HG02970 (cell line): ENCODE data around the gene CD99L2.
A peak's percentile ranks its signal among the peaks of the same experiment; 100 is the strongest.
"Not testable (repeated sequence)": the region's sequence is repeated elsewhere in the genome, so short reads cannot be mapped to it uniquely, and the experiment has no call there.

Source experiments
- ATAC-seq: cut with Tn5 transposase; IDR thresholded peaks from one replicate; pipeline ENCODE4 v1.9.1; 2021; ENCODE audit warnings: mild to moderate bottlenecking, moderate library complexity, moderate number of reproducible peaks; ENCODE audit not compliant: unreplicated experiment, low FRiP score

CD99L2 gene

GRCh38 chrX:150897421-150898320, 797 bp downstream of the CD99L2 start:
- peak; percentile 1 for ATAC-seq

- no peak for ATAC-seq
Measured at GRCh38 chrX:150896632-150897031, 1.8 kb downstream of the CD99L2 start.

GRCh38 chrX:150893936-150894335, 4.5 kb downstream of the CD99L2 start:
- ATAC-seq: no peak

- no peak for ATAC-seq
Measured at GRCh38 chrX:150889131-150889530, 9.3 kb downstream of the CD99L2 start.

- no peak for ATAC-seq
Measured at GRCh38 chrX:150887906-150888465, 10.5 kb downstream of the CD99L2 start.

GRCh38 chrX:150887268-150887667, 11.2 kb downstream of the CD99L2 start:
- ATAC-seq: not testable (repeated sequence)

- no peak for ATAC-seq
Measured at GRCh38 chrX:150886381-150886780, 12.1 kb downstream of the CD99L2 start.

GRCh38 chrX:150880808-150881165, 17.7 kb downstream of the CD99L2 start:
- ATAC-seq: no peak

GRCh38 chrX:150879855-150880807, 18.3 kb downstream of the CD99L2 start:
- ATAC-seq: peak; percentile 52

GRCh38 chrX:150875621-150876020, 22.8 kb downstream of the CD99L2 start:
- ATAC-seq: not testable (repeated sequence)

GRCh38 chrX:150874448-150874847, 24.0 kb downstream of the CD99L2 start:
- no peak for ATAC-seq

GRCh38 chrX:150873616-150874015, 24.9 kb downstream of the CD99L2 start:
- no peak for ATAC-seq

- ATAC-seq: no peak
Measured at GRCh38 chrX:150872773-150873336, 25.6 kb downstream of the CD99L2 start.

- ATAC-seq: no peak
Measured at GRCh38 chrX:150871341-150871811, 27.1 kb downstream of the CD99L2 start.

GRCh38 chrX:150870487-150871340, 27.8 kb downstream of the CD99L2 start:
- ATAC-seq: no peak

- no peak for ATAC-seq
Measured at GRCh38 chrX:150870029-150870428, 28.4 kb downstream of the CD99L2 start.

GRCh38 chrX:150869450-150869849, 29.0 kb downstream of the CD99L2 start:
- no peak for ATAC-seq

GRCh38 chrX:150868625-150869024, 29.8 kb downstream of the CD99L2 start:
- ATAC-seq: no peak

- ATAC-seq: no peak
Measured at GRCh38 chrX:150864127-150864526, 34.3 kb downstream of the CD99L2 start.
